ENCODE data around the gene FBLN1. TPM values are rescaled to one million over a fixed set of nuclear protein-coding genes. Genes with fewer than 3 reads are reported as not detected.
A peak's percentile ranks its signal among the peaks of the same experiment; 100 is the strongest.

The FBLN1 gene
- total RNA-seq, 4 donors from 2014 or later, result 33.7 to 546 (median 86.3) TPM

DNA sequence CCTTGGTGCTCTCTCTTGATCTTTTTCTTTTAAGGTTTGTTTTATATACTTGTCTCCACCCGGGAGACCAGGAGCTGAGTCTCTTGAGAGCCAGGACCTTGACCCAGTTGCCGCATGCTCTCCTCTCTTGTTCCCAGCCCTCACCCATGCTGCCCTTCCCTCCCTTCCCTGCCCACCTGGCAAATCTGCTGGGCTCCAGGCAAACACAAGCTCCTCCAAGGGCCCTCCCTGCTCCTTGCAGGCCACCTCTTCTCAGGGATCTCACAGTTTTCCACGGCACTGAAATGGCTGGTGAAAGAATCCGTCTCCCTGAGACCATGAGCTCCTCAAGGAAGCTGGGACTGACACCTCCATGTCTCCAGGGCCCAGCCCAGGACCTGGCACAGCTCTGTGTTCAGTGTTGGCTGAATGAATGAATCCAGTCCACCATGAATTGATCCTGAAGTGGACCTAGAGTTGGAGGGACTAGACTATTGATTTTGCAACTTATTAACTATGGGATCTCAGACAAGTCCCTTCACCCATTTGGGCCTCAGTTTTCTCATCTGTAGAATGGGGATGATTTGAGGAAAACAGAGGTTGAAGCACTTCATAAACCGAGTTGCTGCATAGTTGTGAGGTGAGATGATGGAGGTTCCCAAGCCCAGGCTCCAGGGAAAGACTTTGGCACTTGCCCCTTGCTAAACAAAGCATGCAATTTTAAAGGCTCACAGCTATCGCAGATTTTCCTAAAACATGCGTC is 25.1 kb upstream of the FBLN1 start:
- WGBS, 2 donors, result 76 to 85% methylated on average over 5 to 6 of the region's 7 CpGs
- H3K27ac ChIP-seq, result peak overlapping the region in 1 of 4 donors; percentile 16
- H3K27me3 ChIP-seq, result no peaks in the 10 kb centered on the region
- intact Hi-C loops (cut with DNase I), result no loop called here
- peaks cover 0 to 20% (median 0%) of the 10 kb centered on the region in 3 donors for H3K4me1 ChIP-seq
- no peak for TF ChIP-seq CTCF (IDR thresholded peaks at IDR 0.05)
- TF ChIP-seq POLR2A (IDR thresholded peaks at IDR 0.05), result no peak
- H3K36me3 ChIP-seq, result no peaks in the 10 kb centered on the region
- no peak for DNase-seq
- no peaks in the 10 kb centered on the region for H3K9me3 ChIP-seq
- no peak overlapping the region for H3K4me3 ChIP-seq

- Histone ChIP-seq H3K9me3 (no peaks in the 10 kb centered on the region), H3K4me1 (peaks cover 0 to 18% (median 0%) of the 10 kb centered on the region in 3 donors), H3K27ac (peak overlapping the region in 1 of 4 donors; percentile 29), H3K36me3 (no peaks in the 10 kb centered on the region), H3K27me3 (no peaks in the 10 kb centered on the region), H3K4me3 (no peak overlapping the region)
- intact Hi-C loops (cut with DNase I), result no loop called here
- WGBS, 2 donors, result 73 to 76% methylated on average over 8 to 11 of the region's 11 CpGs
- no peak for TF ChIP-seq POLR2A (IDR thresholded peaks at IDR 0.05)
- TF ChIP-seq CTCF (IDR thresholded peaks at IDR 0.05), result no peak
- no peak for DNase-seq
These were observed 24.4 kb upstream of the FBLN1 start for GRCh38 chr22:45478108-45478771.

- Histone ChIP-seq H3K36me3 (no peaks in the 10 kb centered on the region), H3K4me1 (peaks cover 0 to 5% (median 0%) of the 10 kb centered on the region in 3 donors), H3K27ac (no peak overlapping the region), H3K27me3 (no peaks in the 10 kb centered on the region), H3K4me3 (no peak overlapping the region), H3K9me3 (no peaks in the 10 kb centered on the region)
- intact Hi-C loops (cut with DNase I), result no loop called here
- TF ChIP-seq POLR2A (IDR thresholded peaks at IDR 0.05) (no peak), CTCF (IDR thresholded peaks at IDR 0.05) (no peak)
- 80 to 85% methylated on average over 3 of the region's 3 CpGs for WGBS, 2 donors
- DNase-seq, result no peak
These were observed 22.0 kb upstream of the FBLN1 start for GRCh38 chr22:45480717-45481116.

DNA sequence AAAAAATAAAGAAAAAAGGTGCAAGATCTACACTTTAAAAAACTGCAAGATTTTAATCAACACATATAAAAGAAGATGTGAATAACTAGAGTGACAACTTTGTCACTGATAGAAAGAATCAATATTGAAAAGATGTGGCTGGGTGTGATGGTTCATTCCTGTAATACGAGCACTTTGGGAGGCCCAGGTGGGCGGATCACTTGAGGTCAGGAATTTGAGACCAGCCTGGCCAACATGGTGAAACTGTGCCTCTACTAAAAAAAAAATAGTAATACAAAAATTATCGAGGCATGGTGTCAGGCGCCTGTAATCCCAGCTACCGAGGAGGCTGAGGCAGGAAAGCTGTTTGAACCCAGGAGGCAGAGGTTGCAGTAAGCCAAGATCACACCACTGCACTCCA is 21.0 kb upstream of the FBLN1 start:
- Histone ChIP-seq H3K4me1 (no peaks in the 10 kb centered on the region), H3K9me3 (no peaks in the 10 kb centered on the region), H3K27ac (no peak overlapping the region), H3K36me3 (no peaks in the 10 kb centered on the region), H3K4me3 (no peak overlapping the region), H3K27me3 (no peaks in the 10 kb centered on the region)
- no peak for DNase-seq
- intact Hi-C loops (cut with DNase I), result no loop called here
- WGBS, 2 donors, result 69 to 78% methylated on average over 5 of the region's 5 CpGs
- TF ChIP-seq CTCF (IDR thresholded peaks at IDR 0.05) (no peak), POLR2A (IDR thresholded peaks at IDR 0.05) (no peak)

- intact Hi-C loops (cut with DNase I), result no loop called here
- TF ChIP-seq CTCF (IDR thresholded peaks at IDR 0.05) (no peak), POLR2A (IDR thresholded peaks at IDR 0.05) (no peak)
- Histone ChIP-seq H3K4me3 (no peak overlapping the region), H3K4me1 (no peaks in the 10 kb centered on the region), H3K27me3 (no peaks in the 10 kb centered on the region), H3K27ac (no peak overlapping the region), H3K36me3 (no peaks in the 10 kb centered on the region), H3K9me3 (no peaks in the 10 kb centered on the region)
- no peak for DNase-seq
- WGBS, 2 donors, result 67 to 79% methylated on average over 2 of the region's 2 CpGs
These were observed 20.5 kb upstream of the FBLN1 start for GRCh38 chr22:45482169-45482568.
